SIG-M5 treated with dmso at 0.1 percent for 504 hours (cell line): ENCODE results near the gene TEN1.

ENCODE experiments used
- DNase-seq: peaks from one replicate; lab custom pipeline; 2025; ENCODE audit not compliant: unreplicated experiment; lab: John Stamatoyannopoulos, UW

Gene TEN1

GRCh38 chr17:76005263-76006149 is 26.5 kb downstream of the TEN1 start:
- DNase-seq: peak; percentile 63

DNA sequence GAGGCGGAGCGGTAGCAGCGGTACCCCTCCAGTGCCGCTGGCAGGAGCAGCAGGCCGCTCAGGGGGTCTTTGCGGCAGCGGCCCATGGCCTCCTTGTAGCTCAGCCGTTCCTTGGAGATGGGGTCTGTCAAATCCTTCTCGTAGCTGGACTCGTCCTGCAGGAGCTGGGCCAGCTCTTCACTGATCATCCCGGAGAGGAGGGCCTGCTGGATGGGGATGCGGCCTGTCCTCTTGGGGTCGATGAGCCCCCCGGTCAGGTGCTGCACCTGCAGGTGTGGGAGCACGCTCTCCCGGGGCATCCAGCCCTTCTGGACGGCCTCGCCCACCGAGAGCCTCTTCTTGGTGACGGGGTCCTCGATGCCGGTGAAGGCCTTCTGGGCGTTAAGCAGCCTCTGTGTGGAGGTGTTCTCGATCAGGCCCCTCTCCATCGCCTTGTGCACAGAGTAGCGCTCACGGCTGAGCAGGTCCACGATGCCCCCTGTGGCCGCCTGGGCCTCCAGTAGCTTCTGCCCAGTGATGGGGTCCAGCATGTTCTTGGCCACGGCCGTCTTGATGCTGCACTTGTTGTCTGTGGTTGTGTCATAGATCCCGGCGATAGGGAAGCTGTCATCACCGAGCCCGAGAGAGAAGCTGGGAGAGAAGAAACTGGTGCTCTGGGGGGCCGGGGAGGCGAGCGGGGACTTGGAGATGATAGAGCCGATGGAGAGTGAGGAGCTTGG is 28.2 kb downstream of the TEN1 start:
- DNase-seq: no peak

DNA sequence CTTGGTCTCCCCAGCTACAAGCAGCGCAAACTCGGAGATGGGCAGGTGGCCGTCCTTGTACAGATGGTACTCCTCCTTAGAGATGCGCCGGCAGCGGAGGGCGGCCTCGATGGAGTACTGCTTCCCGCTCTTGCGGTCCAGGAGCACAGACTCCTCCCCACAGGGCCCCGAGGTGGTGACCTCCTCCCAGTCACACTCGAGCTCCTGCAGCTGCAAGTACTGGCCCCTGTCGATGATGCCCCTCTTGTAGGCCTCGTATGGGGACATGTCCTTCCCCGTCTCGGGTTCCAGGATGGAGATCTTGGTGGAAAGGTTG is 28.8 kb downstream of the TEN1 start:
- DNase-seq: no peak

- DNase-seq: no peak
Observed at GRCh38 chr17:76008208-76008607, 29.2 kb downstream of the TEN1 start.

- no peak for DNase-seq
Observed at GRCh38 chr17:76008630-76009425, 29.8 kb downstream of the TEN1 start.

DNA sequence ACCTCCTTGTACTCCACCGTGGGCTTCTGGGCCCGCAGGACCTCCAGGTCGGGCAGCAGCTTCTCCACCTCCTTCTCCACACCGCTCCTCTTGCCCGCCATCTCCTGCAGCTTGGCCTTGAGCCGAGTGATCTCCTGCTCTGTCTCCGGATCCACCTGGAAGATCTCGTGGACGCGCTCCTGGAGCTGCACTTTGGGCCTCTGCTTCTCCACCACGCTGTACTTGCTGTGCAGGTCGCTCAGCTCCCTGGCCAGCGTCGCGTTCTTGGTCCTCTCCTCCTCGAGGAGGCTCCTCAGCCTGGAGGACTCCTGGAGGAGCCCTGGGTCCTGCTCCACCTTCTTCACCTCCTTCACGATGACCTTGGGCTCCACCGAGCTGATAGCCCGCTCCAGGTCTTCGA is 30.4 kb downstream of the TEN1 start:
- DNase-seq: no peak

- DNase-seq: no peak
Observed at GRCh38 chr17:76009969-76010661, 31.1 kb downstream of the TEN1 start.

- DNase-seq: no peak
Observed at GRCh38 chr17:76011951-76012350, 32.9 kb downstream of the TEN1 start.

- DNase-seq: no peak
Observed at GRCh38 chr17:76013377-76013932, 34.4 kb downstream of the TEN1 start.

GRCh38 chr17:76014100-76014924 is 35.3 kb downstream of the TEN1 start:
- peak; percentile 54 for DNase-seq

DNA sequence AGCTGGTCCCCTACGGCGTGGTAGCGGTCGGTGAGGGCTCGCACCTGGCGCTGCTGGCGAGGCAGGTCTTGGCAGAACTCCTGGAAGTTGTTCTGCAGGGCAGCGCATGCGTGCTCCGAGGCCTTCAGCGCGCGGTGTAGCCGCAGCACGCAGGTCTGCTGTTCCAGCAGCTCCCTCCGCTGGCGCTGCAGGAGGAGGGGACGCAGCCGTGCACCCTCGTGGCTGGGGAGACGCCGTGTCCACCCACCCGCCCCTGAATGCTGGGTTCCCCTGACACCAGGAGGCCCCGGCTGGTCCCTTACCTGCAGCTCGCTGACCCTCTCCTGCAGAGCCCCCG is 35.9 kb downstream of the TEN1 start:
- no peak for DNase-seq

- no peak for DNase-seq
Observed at GRCh38 chr17:76017481-76018339, 38.7 kb downstream of the TEN1 start.

- no peak for DNase-seq
Observed at GRCh38 chr17:76018340-76018680, 39.3 kb downstream of the TEN1 start.

- DNase-seq: no peak
Observed at GRCh38 chr17:76018801-76019200, 39.8 kb downstream of the TEN1 start.

DNA sequence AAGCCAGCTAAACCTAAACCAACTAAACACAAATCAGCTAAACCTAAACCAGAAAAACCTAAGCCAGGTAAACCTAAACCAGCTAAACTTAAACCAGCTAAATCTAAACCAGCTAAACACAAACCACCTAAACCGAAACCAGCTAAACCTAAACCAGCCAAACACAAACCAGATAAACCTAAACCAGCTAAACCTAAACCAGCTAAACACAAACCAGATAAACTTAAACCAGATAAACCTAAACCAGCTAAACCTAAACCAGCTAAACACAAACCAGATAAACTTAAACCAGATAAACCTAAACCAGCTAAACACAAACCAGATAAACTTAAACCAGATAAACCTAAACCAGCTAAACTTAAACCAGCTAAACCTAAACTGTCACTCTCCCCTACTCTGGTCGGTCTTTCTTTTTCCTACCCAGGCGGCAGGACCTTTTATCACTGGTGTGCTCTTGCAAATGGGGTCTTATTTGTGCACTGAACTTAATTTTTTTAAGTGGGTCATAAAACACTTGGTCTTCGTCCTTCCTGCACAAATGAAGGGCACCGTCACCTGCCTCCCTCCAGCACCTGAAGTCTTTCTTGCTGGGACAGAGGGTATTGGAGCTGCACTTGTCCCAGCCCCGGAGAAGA is 40.9 kb downstream of the TEN1 start:
- no peak for DNase-seq

DNA sequence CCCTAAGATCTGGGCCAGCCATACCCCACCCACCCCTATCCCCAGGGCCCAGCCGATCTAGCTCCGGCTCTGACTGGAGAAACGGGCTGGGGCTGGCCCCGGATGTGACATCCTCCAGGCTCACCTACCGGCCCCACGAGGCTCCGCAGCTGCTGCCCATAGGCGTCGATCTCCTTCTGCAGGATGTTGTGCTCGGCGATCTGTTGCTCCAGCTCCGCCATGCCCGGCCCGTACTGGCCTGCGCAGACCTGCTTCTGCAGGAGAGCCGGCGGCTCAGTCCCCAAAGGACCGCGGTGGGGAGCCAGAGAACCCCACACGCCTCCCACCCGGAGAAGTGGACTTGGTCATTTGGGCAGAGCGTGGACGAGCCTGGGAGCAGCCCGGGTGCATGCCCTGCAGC is 43.2 kb downstream of the TEN1 start:
- no peak for DNase-seq

DNA sequence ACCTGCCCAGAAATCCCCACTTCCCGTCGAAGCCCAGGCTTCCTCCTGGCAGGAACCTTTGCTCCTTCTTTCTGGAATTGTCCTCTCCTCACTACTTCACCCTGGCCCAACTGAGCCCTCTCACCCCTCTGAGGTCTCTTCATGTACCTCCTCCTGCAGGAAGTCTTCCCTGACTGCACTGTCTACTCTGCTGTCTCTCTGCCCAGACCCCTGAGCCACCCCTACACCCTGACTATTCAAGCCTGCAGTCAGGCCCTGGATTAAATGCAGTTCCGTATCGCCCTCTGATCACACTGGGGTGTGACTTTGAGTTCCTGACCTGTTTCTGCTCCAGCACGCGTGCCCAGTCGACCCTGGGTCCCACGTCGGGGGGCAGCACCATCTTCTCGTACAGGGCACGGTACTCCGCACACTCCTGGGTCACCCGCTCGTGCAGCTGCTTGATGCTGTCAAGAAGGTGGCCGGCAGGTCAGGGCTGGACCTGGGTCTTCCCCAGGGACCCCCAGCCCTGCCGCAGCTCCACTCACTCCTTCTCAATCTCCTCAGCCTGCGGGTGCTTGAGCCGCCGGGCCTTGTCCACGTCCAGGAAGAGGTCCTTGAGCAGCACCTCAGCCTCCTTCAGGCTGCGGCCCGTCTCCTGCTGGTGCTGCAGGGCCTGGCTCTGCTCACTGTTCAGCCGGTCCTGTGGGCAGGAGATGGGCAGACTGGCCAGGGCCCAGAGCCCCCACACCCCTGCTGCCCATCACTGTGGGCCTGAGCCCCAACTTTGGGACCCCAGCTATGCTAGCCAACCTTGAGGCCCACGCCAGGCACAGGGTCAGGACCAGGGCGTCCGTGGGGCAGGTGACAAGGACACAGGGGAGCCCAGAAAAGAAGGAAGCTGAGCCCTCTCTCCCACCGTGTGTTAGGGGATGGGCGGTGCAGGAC is 44.2 kb downstream of the TEN1 start:
- DNase-seq: no peak

DNA sequence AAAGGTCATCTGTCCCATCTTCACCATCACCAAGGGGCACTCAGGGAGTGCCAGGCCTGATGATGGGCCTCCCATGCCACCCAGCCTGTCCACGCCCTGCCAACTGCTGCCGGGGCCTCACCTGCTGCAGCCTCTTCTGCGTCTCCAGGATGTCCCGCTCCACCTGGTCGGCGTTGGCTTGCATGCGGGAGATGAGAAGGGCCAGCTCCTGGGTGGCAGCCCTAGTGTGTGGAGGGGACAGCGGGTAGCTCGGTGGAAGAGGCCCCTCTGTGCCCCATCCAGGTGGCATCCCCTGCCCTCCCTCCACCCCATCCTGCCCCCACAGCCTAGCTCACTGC is 44.8 kb downstream of the TEN1 start:
- no peak for DNase-seq
